Activated naive CD4-positive, alpha-beta T cell treated with anti-CD3 and anti-CD28 coated beads, Interleukin-2, amount 50 U/mL, for 24 hours (primary cell): ENCODE measurements around the gene DCANP1.

ENCODE experiments used
- H3K27ac Mint-ChIP-seq: one replicate; pipeline ENCODE4 v1.8.0; 2021; ENCODE audit warnings: mild to moderate bottlenecking, mixed read lengths
- H3K27me3 Mint-ChIP-seq: one replicate; pipeline ENCODE4 v1.8.0; 2021; ENCODE audit warnings: mixed read lengths
- H3K36me3 Mint-ChIP-seq: one replicate; pipeline ENCODE4 v1.8.0; 2021; ENCODE audit warnings: mixed read lengths
- H3K4me1 Mint-ChIP-seq: one replicate; pipeline ENCODE4 v1.8.0; 2021; ENCODE audit warnings: mixed read lengths
- H3K4me3 Mint-ChIP-seq: one replicate; pipeline ENCODE4 v1.8.0; 2021; ENCODE audit warnings: mild to moderate bottlenecking, mixed read lengths
- H3K9me3 Mint-ChIP-seq: one replicate; pipeline ENCODE4 v1.8.0; 2021; ENCODE audit warnings: mixed read lengths

The DCANP1 gene

DNA sequence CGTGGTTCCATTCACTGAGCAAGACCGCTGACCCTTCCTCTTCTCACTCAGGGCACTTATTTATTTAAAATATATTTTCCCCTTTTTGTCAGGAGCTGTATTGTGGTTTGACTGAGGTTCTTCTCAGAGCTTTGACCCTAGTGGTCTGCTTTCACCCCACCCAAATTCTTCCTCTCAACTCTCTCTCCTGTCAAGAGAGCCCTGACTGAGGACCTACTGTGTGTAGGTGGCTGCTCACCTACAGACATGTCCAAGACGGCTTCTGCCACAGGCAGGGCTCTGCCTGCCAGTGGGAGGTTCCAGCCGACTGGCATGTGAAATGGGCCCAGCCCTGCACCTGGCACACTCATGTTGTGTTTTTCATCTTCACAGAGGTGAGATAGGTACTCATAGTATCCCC lies 5.2 kb downstream of the DCANP1 start:
- Mint-ChIP-seq H3K4me1 (no peaks in the 10 kb centered on the region), H3K27ac (no peak overlapping the region), H3K9me3 (no peaks in the 10 kb centered on the region), H3K36me3 (no peaks in the 10 kb centered on the region), H3K27me3 (no peaks in the 10 kb centered on the region), H3K4me3 (no peak overlapping the region)

DNA sequence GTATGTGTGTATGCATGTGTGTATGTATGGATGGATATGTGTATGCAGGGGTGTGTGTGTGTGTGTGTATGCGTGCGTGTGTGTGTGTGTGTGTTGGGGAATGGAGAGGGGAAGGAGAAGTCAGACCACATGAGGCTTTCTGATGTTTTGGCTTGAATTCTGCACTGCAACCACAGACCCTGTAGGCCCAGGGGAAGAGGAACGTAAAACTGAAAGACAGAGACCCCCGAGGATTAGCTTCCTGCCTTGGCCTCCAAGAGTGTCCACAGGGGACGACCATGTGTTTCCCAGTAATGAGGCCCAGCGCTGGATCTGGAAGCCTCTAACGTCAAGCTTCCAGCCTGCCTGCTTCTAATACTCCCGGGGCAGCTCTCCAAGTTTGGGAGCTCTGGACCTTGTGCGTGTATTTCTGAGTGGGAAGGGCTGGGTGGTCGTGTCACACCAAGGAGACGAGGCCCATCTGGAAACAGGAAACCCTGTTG lies 5.8 kb downstream of the DCANP1 start:
- H3K4me3 Mint-ChIP-seq, result no peak overlapping the region
- no peaks in the 10 kb centered on the region for H3K4me1 Mint-ChIP-seq
- H3K27ac Mint-ChIP-seq, result no peak overlapping the region
- H3K27me3 Mint-ChIP-seq, result peaks cover under 1% of the 10 kb centered on the region
- no peaks in the 10 kb centered on the region for H3K36me3 Mint-ChIP-seq
- H3K9me3 Mint-ChIP-seq, result no peaks in the 10 kb centered on the region

DNA sequence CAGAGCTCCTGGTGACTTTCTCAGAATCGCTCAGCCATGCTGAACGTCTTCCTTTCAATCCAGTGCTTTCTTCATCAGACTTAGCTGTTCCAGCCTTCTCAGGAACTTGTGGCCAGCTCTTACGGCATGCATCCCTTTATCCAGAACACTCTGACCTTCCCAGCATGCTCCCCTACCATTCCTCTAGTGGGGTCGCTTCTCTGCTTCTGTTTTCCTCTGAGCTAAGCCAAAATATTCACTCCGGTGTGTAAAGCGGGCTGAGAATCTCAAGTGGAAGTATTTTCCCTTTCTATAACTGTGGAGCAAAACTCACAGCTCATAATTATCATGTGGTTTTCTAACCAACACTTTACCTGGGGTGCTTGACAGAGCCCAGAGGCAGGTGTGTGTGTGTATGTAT lies 6.2 kb downstream of the DCANP1 start:
- Mint-ChIP-seq H3K27ac (no peak overlapping the region), H3K4me1 (no peaks in the 10 kb centered on the region), H3K4me3 (no peak overlapping the region), H3K9me3 (no peaks in the 10 kb centered on the region), H3K27me3 (peaks cover 4% of the 10 kb centered on the region), H3K36me3 (no peaks in the 10 kb centered on the region)

DNA sequence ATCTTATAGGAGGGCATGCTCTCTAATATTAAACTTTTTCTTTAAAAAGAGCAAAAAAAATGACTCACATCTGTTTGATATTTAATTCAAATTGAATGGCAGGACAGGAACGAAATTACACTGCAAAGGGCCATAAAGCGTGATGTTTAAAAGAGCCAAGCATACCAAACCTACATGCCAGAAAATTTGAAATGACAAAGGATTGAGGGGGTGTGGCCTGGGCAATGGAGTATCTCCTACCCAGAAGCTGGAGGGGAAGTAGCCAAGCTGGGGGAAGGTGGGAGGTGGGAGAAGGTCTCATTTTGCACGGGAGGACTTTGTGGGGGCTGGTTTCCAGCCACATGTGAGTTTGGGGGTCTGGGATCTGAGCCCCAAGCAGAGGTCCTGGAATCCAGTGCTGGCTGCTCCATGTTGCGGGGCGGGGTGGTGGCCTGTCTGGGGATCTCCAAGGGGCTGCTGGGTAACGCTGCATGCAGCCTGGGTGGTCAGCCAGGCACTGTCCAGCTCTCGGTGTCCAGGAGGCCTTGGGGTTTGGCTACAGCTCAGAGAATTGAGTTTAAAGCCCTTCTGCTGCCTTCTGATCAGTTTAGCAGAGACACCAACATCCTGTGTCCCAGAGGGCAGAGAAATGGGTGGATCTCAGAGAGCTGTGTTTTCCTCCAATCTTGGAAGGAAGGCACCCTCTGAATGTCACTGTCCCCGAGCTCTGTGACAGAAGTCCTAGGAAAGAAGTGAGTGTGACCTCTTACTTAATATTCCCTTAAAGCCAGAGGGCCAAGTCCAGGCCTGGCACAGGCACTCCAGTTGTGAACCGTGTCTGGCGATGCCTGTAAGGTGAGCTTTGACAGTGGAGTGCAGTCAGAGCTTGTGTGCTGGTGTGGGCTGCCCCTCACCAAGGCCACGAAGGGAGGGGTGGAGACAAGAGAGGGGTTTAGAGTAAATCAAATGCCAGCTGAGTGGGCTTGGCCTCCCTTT lies 7.6 kb downstream of the DCANP1 start:
- Mint-ChIP-seq H3K27me3 (peaks cover 7% of the 10 kb centered on the region), H3K4me1 (no peaks in the 10 kb centered on the region), H3K9me3 (no peaks in the 10 kb centered on the region), H3K4me3 (no peak overlapping the region), H3K27ac (no peak overlapping the region), H3K36me3 (no peaks in the 10 kb centered on the region)

DNA sequence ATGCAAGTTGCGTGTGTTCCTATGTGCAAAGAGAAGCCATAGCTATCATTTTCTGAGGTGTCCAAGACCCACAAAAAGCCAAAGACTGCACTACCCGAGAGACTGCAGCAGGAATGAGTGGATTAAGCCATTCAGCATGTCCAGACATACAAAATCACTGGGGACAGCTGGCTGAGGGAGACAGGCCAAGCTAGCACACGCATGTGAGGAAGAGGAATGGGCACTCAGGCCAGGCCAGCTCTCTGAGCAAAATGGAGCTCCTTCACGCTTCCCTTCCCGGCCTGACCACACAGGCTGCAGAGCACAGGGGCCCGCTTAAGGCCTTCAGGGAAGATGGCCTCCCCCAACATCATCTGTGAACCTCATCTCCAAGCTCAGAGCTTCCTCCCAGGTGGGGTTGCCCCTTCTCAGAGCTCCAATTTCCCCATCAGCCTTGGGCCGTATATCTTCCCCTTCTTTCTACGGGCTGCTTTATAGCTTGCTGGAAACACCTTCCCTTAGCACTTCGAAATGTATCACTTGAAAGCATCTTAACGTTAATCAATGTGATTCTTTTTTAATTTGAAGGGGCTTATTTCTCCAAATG lies 8.4 kb downstream of the DCANP1 start:
- Mint-ChIP-seq H3K27ac (no peak overlapping the region), H3K9me3 (no peaks in the 10 kb centered on the region), H3K4me1 (no peaks in the 10 kb centered on the region), H3K4me3 (no peak overlapping the region), H3K36me3 (no peaks in the 10 kb centered on the region), H3K27me3 (peaks cover 7% of the 10 kb centered on the region)

DNA sequence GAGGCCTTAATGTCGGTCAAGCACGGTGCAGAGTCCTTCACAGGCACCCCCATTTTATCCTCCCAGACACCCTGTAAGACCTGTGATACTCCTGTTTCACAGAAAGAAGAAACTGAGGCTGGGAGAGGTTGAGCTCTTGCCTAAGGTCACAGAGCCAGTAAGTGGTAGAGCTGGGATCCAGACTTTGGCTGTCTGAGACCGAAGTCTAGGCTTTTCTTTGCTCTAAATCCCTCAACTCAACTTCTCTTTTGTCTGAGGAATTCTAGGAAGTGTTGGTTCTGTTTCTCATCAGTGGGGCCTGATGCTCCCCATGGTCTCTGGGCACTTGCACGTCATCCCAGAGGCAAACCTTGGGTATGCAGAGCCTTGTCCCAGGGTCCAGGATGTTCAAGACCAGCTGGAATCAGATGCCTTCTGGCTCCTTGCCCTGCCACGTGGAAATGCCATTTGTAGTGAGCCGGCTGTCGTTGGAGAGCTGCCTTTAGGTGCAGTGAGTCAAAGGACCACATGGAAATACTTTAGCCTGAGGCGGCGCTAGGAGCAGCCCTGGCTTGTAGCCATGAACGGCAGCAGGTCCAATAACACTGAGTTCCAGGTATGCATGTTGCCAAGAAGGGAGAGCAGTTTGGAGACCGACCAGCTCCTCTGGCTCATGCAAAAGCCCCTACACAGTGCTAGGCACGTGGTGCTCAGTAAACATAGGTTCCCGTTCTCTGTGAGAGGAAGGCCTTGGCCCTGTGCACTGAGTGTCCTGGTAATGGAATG lies 9.2 kb downstream of the DCANP1 start:
- H3K9me3 Mint-ChIP-seq, result no peaks in the 10 kb centered on the region
- H3K27ac Mint-ChIP-seq, result no peak overlapping the region
- no peak overlapping the region for H3K4me3 Mint-ChIP-seq
- no peaks in the 10 kb centered on the region for H3K36me3 Mint-ChIP-seq
- peaks cover 7% of the 10 kb centered on the region for H3K27me3 Mint-ChIP-seq
- no peaks in the 10 kb centered on the region for H3K4me1 Mint-ChIP-seq

DNA sequence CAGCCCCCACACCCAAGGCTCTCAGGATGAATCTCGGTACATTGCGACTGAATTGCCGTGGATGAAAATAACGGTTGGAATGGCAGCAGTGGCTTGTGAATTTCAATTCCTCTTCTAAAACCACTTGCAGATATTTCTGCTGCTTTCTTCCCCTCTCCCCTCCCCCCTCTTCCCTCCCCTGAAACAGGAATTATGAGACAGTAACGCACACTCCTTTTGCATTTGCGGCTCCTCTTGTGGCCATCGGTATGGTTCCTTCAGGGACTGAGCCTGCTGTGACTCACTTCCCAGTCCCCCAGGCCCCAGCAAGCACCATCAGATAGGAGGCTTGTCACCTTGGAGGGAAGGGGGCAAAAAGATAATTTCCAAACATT lies 9.7 kb downstream of the DCANP1 start:
- Mint-ChIP-seq H3K36me3 (no peaks in the 10 kb centered on the region), H3K4me3 (no peak overlapping the region), H3K27ac (no peak overlapping the region), H3K9me3 (no peaks in the 10 kb centered on the region), H3K27me3 (peaks cover 7% of the 10 kb centered on the region), H3K4me1 (no peaks in the 10 kb centered on the region)

DNA sequence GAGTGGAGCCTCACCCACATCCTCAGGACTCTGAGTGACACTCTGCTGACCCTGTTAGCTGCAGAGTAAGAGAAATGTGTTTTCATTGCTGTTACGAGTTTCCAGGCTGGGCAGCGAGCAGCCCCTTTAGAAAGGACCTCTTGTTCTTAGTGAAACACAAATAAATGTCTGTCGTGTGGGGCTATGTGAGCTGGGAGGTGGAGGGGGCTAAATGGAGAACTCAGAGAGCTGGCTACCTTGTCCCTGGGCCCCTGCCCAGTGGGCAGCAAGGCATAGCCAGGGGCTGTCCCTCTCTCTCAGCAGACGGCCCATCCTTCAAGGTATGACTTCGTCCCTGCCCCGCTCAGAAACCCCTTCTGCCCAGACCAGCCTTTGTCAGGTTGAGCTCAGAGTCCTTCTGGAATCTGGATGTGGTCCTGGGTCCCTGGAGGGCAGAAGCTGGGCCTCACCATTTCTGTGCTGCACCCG lies 10.2 kb downstream of the DCANP1 start:
- H3K36me3 Mint-ChIP-seq, result no peaks in the 10 kb centered on the region
- H3K9me3 Mint-ChIP-seq, result no peaks in the 10 kb centered on the region
- H3K27me3 Mint-ChIP-seq, result peaks cover 7% of the 10 kb centered on the region
- H3K4me3 Mint-ChIP-seq, result no peak overlapping the region
- no peaks in the 10 kb centered on the region for H3K4me1 Mint-ChIP-seq
- H3K27ac Mint-ChIP-seq, result no peak overlapping the region

DNA sequence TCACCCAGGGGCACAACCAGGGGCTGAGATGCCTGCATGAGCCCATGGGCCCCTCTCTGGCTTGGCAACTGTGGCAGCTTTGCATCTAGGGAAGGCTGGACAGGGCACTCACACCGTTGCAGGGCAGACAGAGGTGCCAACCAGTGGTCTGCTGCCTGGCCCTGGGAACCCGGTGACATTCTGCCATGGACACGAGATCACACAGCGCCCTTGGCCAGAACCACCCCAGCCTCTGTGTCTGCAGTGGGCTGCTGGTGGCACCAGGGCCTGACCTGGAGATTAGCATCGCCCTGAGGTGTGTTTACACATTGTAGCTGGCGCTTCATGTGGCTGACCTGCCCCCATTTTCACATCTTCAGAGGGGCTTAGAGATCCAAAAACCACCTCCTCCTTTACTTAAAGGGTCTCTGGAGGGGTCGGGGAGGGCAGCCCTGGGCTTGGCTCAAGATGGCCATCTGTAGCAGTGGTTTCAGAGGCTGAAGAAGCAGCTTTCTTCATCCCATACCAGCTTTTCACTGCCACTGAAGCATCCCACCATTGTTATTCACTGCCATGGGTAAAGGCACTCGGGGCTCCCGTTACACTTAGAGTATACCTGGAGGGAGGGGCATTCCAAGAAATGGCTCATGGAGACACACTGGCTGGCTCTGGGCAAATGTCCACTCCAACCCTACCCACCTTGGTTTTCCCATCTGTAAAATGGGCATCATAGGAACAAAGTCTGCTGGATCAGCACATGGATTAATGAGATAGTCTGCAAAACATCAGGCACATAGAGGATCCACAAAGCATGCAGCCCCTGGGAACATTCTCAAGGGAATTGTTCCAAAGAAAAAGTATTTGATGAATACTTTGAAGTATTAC lies 11.4 kb downstream of the DCANP1 start:
- Mint-ChIP-seq H3K4me1 (no peaks in the 10 kb centered on the region), H3K27ac (no peak overlapping the region), H3K4me3 (no peak overlapping the region), H3K36me3 (no peaks in the 10 kb centered on the region), H3K27me3 (peaks cover 7% of the 10 kb centered on the region), H3K9me3 (no peaks in the 10 kb centered on the region)

DNA sequence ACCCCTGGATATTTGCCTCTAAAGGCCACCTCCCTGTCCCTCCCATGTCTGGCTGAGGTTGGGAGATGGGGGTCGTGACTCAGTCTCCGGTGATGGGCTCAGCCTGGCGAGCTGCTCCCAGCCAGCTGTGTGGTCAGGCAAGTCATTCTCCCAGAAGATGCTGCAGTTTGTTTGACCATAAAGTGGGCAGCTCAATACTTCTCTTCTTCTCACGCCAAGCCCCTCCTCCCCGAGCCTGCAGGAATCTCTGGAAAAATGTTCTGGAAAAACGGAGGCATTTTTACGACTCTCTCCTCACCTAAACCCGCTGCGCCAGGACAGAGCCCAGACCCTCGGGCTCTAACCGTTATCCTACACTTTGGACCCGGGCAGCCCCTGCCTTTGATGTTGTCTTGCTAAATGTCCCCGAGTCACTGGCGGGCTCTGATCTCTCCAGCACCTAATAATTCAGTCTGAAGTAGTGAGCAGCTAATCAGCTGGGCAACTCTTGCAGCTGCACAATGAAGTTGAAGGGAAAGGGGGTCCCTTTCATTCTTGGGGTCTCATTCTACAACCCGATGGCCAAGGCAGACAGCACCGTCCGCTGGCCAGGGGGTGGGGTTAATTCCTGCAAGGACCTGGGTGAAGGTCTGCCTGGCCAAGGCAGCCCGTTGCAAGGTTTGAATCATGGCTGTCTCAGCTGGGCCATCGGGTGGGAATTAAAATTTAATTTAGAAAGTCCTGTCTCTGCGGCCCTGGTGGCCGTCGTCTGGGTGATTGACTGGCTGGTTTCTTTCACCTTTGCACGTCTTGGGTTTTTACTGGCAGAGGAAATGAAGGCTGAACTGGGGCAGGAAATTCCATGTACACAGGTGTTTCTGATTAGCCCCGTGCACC lies 12.3 kb downstream of the DCANP1 start:
- H3K4me1 Mint-ChIP-seq, result no peaks in the 10 kb centered on the region
- no peaks in the 10 kb centered on the region for H3K9me3 Mint-ChIP-seq
- peaks cover 7% of the 10 kb centered on the region for H3K27me3 Mint-ChIP-seq
- no peak overlapping the region for H3K27ac Mint-ChIP-seq
- no peak overlapping the region for H3K4me3 Mint-ChIP-seq
- H3K36me3 Mint-ChIP-seq, result no peaks in the 10 kb centered on the region

DNA sequence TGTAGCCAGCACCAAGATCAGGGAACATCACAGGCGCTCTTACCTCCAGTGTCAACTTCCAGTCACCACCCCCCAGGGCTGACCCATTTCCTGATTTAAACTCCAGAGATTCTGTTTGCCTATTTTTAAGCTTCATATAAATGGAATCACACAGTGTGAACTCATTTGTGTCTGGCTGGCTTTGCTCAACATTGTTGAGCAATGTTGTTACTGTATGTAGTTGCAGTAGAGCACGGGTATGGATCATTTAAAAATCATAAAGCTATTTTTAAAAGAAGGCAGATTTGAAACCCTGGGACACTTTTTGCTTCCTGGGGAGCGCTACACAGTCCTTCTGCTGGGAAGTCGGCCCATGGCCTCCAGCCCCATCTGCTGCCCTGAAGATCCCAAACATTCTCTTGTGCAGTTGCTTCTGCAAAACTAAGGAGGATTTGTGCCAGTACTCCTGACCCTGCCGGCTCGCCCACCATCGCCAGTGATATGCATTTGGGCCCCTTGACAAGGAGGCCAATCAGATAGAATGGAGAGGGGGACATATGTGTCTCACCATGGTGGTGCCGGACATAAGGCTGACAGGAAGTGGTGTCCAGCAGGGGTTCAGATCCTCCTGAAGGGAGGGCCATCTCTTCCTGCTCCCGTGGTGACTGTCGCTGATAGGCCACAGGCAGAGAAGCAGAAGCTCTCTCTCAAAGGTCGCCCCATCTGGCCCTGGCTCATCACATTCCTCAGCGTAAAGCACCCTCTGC lies 13.3 kb downstream of the DCANP1 start:
- Mint-ChIP-seq H3K4me1 (no peaks in the 10 kb centered on the region), H3K36me3 (no peaks in the 10 kb centered on the region), H3K9me3 (peaks cover 1% of the 10 kb centered on the region), H3K27ac (no peak overlapping the region), H3K27me3 (peaks cover 7% of the 10 kb centered on the region), H3K4me3 (no peak overlapping the region)

DNA sequence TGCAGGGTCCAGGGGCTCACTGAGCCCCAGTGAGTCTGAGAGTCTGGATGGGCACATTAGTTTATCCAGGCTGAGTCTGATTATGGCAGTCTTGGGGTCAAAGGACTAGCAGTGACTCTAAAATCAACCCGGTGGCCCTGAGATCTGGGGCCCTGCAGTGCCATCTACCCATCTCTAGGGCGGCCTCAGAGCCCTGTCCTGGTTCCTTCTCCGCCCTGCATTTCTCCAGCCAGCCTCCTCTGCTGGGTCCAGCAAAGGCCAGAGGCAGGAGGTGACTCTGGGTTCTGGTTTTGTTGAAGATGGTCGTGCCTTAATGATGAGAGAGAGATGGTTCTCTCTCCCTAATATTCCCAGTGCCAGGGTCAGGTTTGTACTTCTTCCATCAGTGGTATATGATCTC lies 15.0 kb downstream of the DCANP1 start:
- Mint-ChIP-seq H3K36me3 (no peaks in the 10 kb centered on the region), H3K9me3 (peaks cover 5% of the 10 kb centered on the region), H3K4me1 (no peaks in the 10 kb centered on the region), H3K27ac (no peak overlapping the region), H3K27me3 (peaks cover 10% of the 10 kb centered on the region), H3K4me3 (no peak overlapping the region)

DNA sequence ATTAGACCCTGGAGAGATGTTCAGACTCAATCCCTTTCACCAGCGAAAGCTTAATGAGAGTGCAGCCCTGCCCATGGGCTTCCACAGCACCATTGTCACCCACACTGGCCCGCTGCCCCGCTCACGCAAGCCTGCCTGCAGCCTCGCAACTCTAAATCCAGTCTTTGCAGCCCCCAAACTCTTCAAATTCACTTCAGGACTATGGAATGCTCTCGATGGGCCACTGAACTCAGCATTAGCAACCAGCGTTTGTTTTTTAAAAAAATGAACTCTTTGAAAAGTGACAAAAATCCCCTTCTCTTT lies 17.1 kb downstream of the DCANP1 start:
- H3K27me3 Mint-ChIP-seq, result peaks cover 6% of the 10 kb centered on the region

More for the DNA sequence above, 17.1 kb downstream of the DCANP1 start:
- H3K9me3 Mint-ChIP-seq, result peaks cover 5% of the 10 kb centered on the region
- H3K27ac Mint-ChIP-seq, result no peak overlapping the region
- no peak overlapping the region for H3K4me3 Mint-ChIP-seq
- peaks cover 3% of the 10 kb centered on the region for H3K4me1 Mint-ChIP-seq
- H3K36me3 Mint-ChIP-seq, result no peaks in the 10 kb centered on the region
